Activated T-cell treated with anti-CD3 and anti-CD28 coated beads for 48 hours (primary cell): ENCODE measurements around the gene PAX5.

Experiments used
- DNase-seq: peaks from one replicate; pipeline ENCODE4 v3.0.0-alpha.2; 2020; ENCODE audit warnings: low read depth

Gene PAX5

GRCh38 chr9:37025071-37025822, 8.8 kb downstream of the PAX5 start:
- no peak for DNase-seq

- DNase-seq = no peak
Measured at GRCh38 chr9:37017546-37017945, 16.5 kb downstream of the PAX5 start.

GRCh38 chr9:37011530-37011929, 22.5 kb downstream of the PAX5 start:
- DNase-seq = no peak

- no peak for DNase-seq
Measured at GRCh38 chr9:37010976-37011375, 23.1 kb downstream of the PAX5 start.

- DNase-seq = no peak
Measured at GRCh38 chr9:37010180-37010579, 23.9 kb downstream of the PAX5 start.

- no peak for DNase-seq
Measured at GRCh38 chr9:37007295-37007694, 26.8 kb downstream of the PAX5 start.

- no peak for DNase-seq
Measured at GRCh38 chr9:37005517-37006140, 28.4 kb downstream of the PAX5 start.

GRCh38 chr9:37004424-37004935, 29.6 kb downstream of the PAX5 start:
- DNase-seq = no peak

- DNase-seq = no peak
Measured at GRCh38 chr9:37002413-37003217, 31.5 kb downstream of the PAX5 start.

GRCh38 chr9:37002036-37002412, 32.0 kb downstream of the PAX5 start:
- DNase-seq = no peak

- DNase-seq = no peak
Measured at GRCh38 chr9:37001459-37001858, 32.6 kb downstream of the PAX5 start.

GRCh38 chr9:36999728-37000333, 34.2 kb downstream of the PAX5 start:
- DNase-seq = no peak

GRCh38 chr9:36997414-36997813, 36.7 kb downstream of the PAX5 start:
- no peak for DNase-seq

- DNase-seq = no peak
Measured at GRCh38 chr9:36996706-36997086, 37.4 kb downstream of the PAX5 start.

- DNase-seq = peak; percentile 45
Measured at GRCh38 chr9:36995927-36996705, 38.0 kb downstream of the PAX5 start.

GRCh38 chr9:36993933-36994764, 39.9 kb downstream of the PAX5 start:
- no peak for DNase-seq

- DNase-seq = no peak
Measured at GRCh38 chr9:36992501-36993316, 41.4 kb downstream of the PAX5 start.

- peak; percentile 47 for DNase-seq
Measured at GRCh38 chr9:36991516-36992134, 42.4 kb downstream of the PAX5 start.

GRCh38 chr9:36988848-36989247, 45.2 kb downstream of the PAX5 start:
- no peak for DNase-seq
